Panc1 (cell line): ENCODE measurements around the gene C11orf24. TPM values are rescaled to one million over a fixed set of nuclear protein-coding genes. Genes with fewer than 3 reads are reported as not detected.

Experiments
- ATAC-seq: fragments of 200-7000 bp; cut with Tn5 transposase; 2 replicates; pipeline ENCODE4 v1.9.1; 2020; ENCODE audit warnings: mild to moderate bottlenecking, moderate library complexity
- BruUV-seq: library from RNA; stranded (reverse); fragments of 400-500 nt; replicated peaks from 2 replicates; lab custom pipeline; 2021; lab: Mats Ljungman, UMichigan
- CTCF ChIA-PET: fragments of 300-600 bp; sonication (Branson Sonifier 250); formaldehyde crosslinking; loops from one replicate; lab custom pipeline; 2022; ENCODE audit warnings: antibody characterized with exemption; lab: Charles Lee
- POLR2A ChIA-PET: fragments of 300-600 bp; sonication (Branson Sonifier 250); formaldehyde crosslinking; loops from one replicate; lab custom pipeline; 2022; ENCODE audit warnings: antibody characterized with exemption; lab: Charles Lee
- DNase-seq: peaks from one replicate; pipeline ENCODE4 v3.0.0-alpha.2; 2010; ENCODE audit warnings: low read depth, low spot score
- H3K27ac ChIP-seq: 2 replicates; pipeline ENCODE4 v1.5.1; 2011; ENCODE audit warnings: mild to moderate bottlenecking, low read length, inconsistent platforms
- H3K27me3 ChIP-seq: fragments of 200-500 bp; sonication (Bioruptor generic); 2 replicates; pipeline ENCODE4 v1.6.0; 2014; ENCODE audit warnings: low read length, inconsistent platforms; ENCODE audit not compliant: control insufficient read depth, insufficient read depth
- H3K36me3 ChIP-seq: fragments of 200-500 bp; sonication (Bioruptor generic); 2 replicates; pipeline ENCODE4 v1.5.1; 2014; ENCODE audit warnings: inconsistent platforms, mild to moderate bottlenecking, low read length, moderate library complexity; ENCODE audit not compliant: control insufficient read depth, insufficient read depth
- H3K4me1 ChIP-seq: 2 replicates; pipeline ENCODE4 v1.5.1; 2011; ENCODE audit warnings: inconsistent platforms, mild to moderate bottlenecking, low read length, moderate library complexity; ENCODE audit not compliant: control insufficient read depth, insufficient read depth
- H3K4me3 ChIP-seq, 2 experiments: 2 replicates each; pipeline ENCODE4 v1.5.1; 2011 to 2012; ENCODE audit warnings: low read depth in 2 of 2, low read length in 2 of 2, mild to moderate bottlenecking in 2 of 2, inconsistent platforms in 1 of 2, moderate library complexity in 1 of 2
- H3K9me3 ChIP-seq: fragments of 200-500 bp; sonication (Bioruptor generic); 2 replicates; pipeline ENCODE4 v1.5.1; 2014; ENCODE audit warnings: low read depth, mild to moderate bottlenecking, inconsistent platforms, low read length, moderate library complexity; ENCODE audit not compliant: control insufficient read depth, insufficient read depth
- POLR2AphosphoS5 ChIP-seq: IDR thresholded peaks from 2 replicates; pipeline ENCODE4 v1.6.1; 2012; ENCODE audit warnings: mild to moderate bottlenecking, low read depth, low read length, moderate library complexity
- REST ChIP-seq, 2 experiments: IDR thresholded peaks; 2 replicates each; pipeline ENCODE4 v1.6.1; 2011 to 2012; ENCODE audit warnings: low read depth in 2 of 2, control low read depth in 1 of 2, low read length in 1 of 2, mild to moderate bottlenecking in 1 of 2, moderate library complexity in 1 of 2; ENCODE audit not compliant: insufficient read depth in 1 of 2
- SIN3A ChIP-seq: IDR thresholded peaks from 2 replicates; pipeline ENCODE4 v1.6.1; 2012; ENCODE audit warnings: low read depth, mild to moderate bottlenecking, low read length, moderate library complexity, borderline replicate concordance; ENCODE audit not compliant: insufficient read depth
- TCF7L2 ChIP-seq: IDR thresholded peaks from 2 replicates; pipeline ENCODE4 v1.6.1; 2011; ENCODE audit warnings: mild to moderate bottlenecking, low read depth, low read length, inconsistent platforms
- in situ Hi-C: cut with HindIII; loops from 2 replicates; pipeline ENCODE4 v1.10.0; 2016; ENCODE audit warnings: low sequenced_read_pairs, low pct_unique_long_range_greater_than_20kb
- intact Hi-C: fragments of 100-400 bp; cut with micrococcal nuclease; formaldehyde crosslinking; loops from one replicate; pipeline ENCODE4 v1.10.0; 2022; ENCODE audit not compliant: unreplicated experiment
- total RNA-seq: library from RNA; stranded (reverse); gene quantifications from one replicate; pipeline ENCODE4 v1.2.1, GENCODE V29; 2021; ENCODE audit not compliant: unreplicated experiment
- TF ChIP-seq, protein P1 (sequence below): fragments of 450-650 bp; IDR thresholded peaks from 2 replicates; pipeline ENCODE4 v1.5.1; 2017; ENCODE audit warnings: mild to moderate bottlenecking

C11orf24 gene
- total RNA-seq, 1 experiment from 2014 or later: 53.1 TPM

- no TSS peak for BruUV-seq
- no peak overlapping the region for H3K27ac ChIP-seq
- no peak for TF ChIP-seq TCF7L2
- TF ChIP-seq SIN3A: no peak
- TF ChIP-seq REST (IDR thresholded peaks at IDR 0.05; ENCODE audit: insufficient read depth in 1 of 2, low read depth in 2 of 2, low read length in 1 of 2): no peak
- TF ChIP-seq, protein P1, sequence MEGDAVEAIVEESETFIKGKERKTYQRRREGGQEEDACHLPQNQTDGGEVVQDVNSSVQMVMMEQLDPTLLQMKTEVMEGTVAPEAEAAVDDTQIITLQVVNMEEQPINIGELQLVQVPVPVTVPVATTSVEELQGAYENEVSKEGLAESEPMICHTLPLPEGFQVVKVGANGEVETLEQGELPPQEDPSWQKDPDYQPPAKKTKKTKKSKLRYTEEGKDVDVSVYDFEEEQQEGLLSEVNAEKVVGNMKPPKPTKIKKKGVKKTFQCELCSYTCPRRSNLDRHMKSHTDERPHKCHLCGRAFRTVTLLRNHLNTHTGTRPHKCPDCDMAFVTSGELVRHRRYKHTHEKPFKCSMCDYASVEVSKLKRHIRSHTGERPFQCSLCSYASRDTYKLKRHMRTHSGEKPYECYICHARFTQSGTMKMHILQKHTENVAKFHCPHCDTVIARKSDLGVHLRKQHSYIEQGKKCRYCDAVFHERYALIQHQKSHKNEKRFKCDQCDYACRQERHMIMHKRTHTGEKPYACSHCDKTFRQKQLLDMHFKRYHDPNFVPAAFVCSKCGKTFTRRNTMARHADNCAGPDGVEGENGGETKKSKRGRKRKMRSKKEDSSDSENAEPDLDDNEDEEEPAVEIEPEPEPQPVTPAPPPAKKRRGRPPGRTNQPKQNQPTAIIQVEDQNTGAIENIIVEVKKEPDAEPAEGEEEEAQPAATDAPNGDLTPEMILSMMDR: no peak
- TF ChIP-seq POLR2AphosphoS5: no peak
- no peak for ATAC-seq
- in situ Hi-C loops (no loop called here), intact Hi-C loops (no loop called here)
- H3K4me1 ChIP-seq: peaks cover 4% of the 10 kb centered on the region
- CTCF ChIA-PET: no interaction called here
- no peaks in the 10 kb centered on the region for H3K36me3 ChIP-seq
- H3K27me3 ChIP-seq: no peaks in the 10 kb centered on the region
- DNase-seq: no peak
- H3K4me3 ChIP-seq: no peak overlapping the region
- H3K9me3 ChIP-seq: no peaks in the 10 kb centered on the region
- POLR2A ChIA-PET: no interaction called here
Observed at GRCh38 chr11:68275721-68276507, 4.1 kb upstream of the C11orf24 start.

DNA sequence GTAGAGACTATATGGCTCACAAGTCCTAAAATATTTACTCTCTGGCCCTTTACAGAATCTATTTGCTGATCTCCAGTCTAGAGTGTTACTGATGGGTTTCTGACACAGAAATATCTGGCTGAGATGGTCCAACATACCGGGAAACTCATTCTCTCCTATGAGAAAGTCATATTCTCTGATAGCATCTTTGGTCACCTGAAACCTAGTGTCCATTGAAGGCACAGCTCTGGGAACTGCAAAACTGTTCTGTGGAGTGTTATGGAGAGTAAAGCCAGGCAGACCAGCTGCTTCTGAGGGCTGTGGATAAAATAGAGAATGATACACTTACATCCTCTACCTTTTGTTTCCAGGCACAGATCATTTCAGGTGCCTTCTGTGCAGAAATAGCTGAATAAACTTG is 2.5 kb upstream of the C11orf24 start:
- in situ Hi-C loops: no loop called here

More for the DNA sequence above, 2.5 kb upstream of the C11orf24 start:
- ChIA-PET CTCF (no interaction called here), POLR2A (no interaction called here)
- no peak for TF ChIP-seq SIN3A
- TF ChIP-seq, protein P1: no peak
- TF ChIP-seq POLR2AphosphoS5: no peak
- TF ChIP-seq TCF7L2: no peak
- no peak for TF ChIP-seq REST (IDR thresholded peaks at IDR 0.05; ENCODE audit: insufficient read depth in 1 of 2, low read depth in 2 of 2, low read length in 1 of 2)
- TSS peak; percentile 30 for BruUV-seq
- DNase-seq (no peak), ATAC-seq (no peak)
- intact Hi-C loops: no loop called here
- no peaks in the 10 kb centered on the region for H3K9me3 ChIP-seq
- H3K27ac ChIP-seq: no peak overlapping the region
- H3K27me3 ChIP-seq: no peaks in the 10 kb centered on the region
- no peaks in the 10 kb centered on the region for H3K36me3 ChIP-seq
- peaks cover 15% of the 10 kb centered on the region for H3K4me1 ChIP-seq
- no peak overlapping the region for H3K4me3 ChIP-seq
